Umbilical cord (tissue), 2 donors: ENCODE measurements around the gene NOS2. TPM values are rescaled to one million over a fixed set of nuclear protein-coding genes. Genes with fewer than 3 reads are reported as not detected.
A peak's percentile ranks its signal among the peaks of the same experiment; 100 is the strongest.

Experiments used
- DNase-seq: peaks from one replicate; pipeline ENCODE4 v3.0.0-alpha.2; 2015; ENCODE audit warnings: low spot score
- total RNA-seq: library from RNA; depleted of rRNA; stranded (reverse); fragments of >200 nt; gene quantifications from one replicate; pipeline ENCODE4 v1.2.3, GENCODE V29; 2014; ENCODE audit warnings: low replicate concordance; ENCODE audit not compliant: insufficient read depth

The NOS2 gene
- total RNA-seq, 1 donor from 2014 or later: not detected

DNA sequence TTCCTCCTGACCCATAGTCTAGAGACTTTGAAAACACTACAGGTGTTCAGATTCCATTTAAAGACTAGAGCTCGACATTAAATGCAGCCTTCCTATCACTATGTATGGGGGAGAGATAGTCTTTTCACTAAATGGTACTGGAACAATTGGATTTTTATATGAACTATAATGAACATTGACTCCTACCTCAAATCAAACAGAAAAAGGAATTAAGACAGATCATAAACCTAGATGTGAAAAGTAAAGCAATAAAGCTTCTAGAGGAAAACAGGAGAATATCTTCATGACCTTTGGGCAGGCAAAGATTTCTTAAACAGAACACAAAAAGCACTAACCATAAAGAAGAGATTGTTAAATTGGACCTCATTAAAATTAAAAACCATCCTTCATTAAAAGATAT lies 18.8 kb upstream of the NOS2 start:
- DNase-seq: no peak

DNA sequence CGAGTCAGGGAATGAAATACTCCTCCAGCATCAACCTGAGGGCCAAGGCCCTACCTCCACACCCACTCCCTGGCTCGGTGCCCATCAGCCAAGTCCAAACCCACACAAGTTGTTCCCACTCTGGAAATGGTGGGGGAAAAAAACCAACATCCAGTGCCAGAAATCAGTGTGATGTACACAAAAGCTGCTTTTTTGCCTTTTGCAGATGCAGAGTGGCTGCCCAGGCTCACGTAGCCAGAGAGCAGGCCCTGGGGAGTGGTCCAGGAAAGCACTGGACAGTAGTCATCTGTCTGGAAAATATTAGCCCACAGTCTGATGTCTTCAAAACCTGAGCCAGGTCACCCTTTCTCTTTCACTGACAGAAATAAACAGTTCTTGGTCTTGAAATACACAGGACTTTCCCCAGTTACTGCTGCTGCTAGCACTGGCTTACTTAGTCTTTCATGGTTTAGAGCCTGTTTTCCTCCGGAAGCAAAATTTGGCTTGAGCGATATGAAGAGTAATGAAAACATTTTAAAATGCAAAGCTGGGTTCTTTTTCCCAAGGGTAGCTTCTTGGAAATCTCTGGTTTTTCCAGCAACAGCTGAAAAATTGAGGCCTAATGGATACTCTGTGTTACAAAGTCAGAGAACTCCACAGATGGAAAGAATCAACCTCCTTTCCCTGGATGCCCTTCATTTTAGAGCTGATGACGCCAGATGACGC lies 18.2 kb upstream of the NOS2 start:
- no peak for DNase-seq

DNA sequence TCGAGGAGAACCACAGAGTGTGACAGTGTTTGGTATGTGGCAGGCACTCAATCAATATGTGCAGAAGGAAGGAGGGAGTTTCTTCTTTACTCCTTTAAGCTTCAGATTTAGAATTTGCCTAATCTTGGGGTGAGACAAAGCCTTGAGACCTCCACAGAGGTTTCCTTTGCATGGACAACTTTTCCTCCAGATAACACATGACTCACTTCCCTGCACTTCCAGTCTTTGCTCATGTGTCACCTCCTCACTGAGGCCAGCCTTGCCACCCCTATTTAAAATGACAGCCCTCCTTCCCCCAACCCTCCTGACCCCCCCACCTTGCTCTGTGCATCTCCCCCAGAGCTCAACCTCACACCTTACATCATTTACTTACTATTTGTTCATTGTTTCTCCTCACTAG lies 17.4 kb upstream of the NOS2 start:
- no peak for DNase-seq

DNA sequence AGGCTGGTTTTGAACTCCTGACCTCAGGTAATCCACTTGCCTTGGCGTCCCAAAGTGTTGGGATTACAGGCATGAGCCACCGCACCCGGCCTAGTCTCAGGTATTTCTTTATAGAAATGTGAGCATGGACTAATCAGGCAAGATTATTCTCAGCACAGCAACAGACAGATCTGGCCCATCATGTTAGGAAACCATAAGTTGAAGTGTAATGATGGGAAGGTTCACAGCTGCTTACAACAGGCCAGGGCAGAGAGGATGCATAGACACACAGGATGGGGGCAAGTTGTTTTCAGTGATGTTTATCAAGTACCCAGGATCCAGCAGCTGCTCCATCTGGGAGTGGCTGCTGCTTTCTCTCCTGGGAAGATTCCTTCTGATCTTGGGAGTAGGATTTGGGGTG lies 16.6 kb upstream of the NOS2 start:
- DNase-seq: no peak

GRCh38 chr17:27811961-27812360 lies 11.6 kb upstream of the NOS2 start:
- DNase-seq: no peak

GRCh38 chr17:27810902-27811557 lies 10.7 kb upstream of the NOS2 start:
- DNase-seq: no peak

- DNase-seq: no peak
Measured at GRCh38 chr17:27810211-27810901, 10.0 kb upstream of the NOS2 start.

DNA sequence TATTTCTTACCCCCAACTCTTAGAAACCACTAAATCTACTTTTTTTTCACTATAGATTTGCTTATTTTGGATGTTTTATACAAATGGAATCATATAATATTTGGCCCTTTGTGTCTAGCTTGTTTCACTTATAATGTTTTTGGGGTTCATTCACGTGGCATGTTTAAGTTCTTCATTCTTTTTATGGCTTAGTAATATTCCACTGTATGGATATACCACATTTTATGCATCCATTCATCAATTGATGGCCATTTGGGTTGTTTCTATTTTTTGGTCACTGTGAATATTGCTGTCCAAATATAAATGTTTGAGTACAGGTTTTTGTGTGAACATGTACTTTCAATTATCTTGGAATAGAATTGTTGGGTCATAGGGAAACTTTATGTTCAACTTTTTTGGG lies 9.2 kb upstream of the NOS2 start:
- no peak for DNase-seq

GRCh38 chr17:27808628-27809027 lies 8.3 kb upstream of the NOS2 start:
- DNase-seq: no peak

- DNase-seq: no peak
Measured at GRCh38 chr17:27807567-27808470, 7.5 kb upstream of the NOS2 start.

DNA sequence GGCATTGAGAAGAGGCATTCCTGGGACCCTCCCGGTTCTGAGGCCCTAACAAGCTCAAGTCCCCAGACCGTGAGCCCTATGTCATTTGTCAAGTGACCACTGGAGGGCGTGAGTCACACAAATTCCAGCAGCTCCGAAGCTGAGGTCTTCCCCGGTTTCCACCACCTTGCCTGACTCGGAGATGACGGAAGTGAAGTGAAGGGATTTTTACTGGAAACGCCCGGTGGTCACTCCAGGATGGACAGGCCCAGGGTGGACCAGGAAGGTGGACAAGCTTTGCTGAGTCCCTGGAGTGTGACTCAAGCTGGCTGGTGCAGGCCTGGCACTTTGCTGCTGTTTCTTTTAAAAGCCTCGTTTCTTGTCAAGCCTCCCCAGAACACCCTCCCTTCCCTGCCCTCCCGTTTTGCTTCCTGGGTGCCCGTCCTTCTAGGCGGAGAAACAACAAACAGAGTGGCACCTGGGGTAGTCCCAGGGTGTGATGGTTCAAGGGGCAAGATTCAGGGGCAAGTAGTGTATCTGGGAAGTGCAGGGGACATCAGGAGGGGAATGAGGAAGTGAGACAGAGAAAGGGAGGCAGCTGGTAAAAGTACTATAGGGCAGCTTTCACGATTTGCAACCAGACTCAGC lies 5.3 kb upstream of the NOS2 start:
- DNase-seq: peak; percentile 91

GRCh38 chr17:27804113-27804512 lies 3.8 kb upstream of the NOS2 start:
- DNase-seq: no peak

GRCh38 chr17:27802962-27803680 lies 2.8 kb upstream of the NOS2 start:
- no peak for DNase-seq

DNA sequence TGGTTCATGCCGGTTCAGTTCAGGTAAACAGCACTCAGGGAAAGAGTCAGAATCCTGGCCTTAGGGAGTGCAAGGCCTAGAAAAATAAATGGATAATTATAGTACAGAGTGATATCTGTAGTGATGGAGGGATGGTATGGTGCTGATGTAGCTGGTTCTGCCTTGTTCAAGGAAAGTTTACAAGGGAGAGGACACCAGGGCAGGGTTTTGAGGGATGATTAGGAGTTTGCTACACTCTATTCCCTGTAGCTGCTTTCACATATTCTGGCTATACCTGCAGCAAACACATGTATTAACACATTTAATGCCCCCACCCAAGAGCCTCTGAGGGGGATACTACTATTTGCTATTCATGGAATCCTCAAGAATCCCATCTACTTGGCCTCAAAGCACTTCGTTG lies 1.7 kb upstream of the NOS2 start:
- no peak for DNase-seq

- DNase-seq: no peak
Measured at GRCh38 chr17:27798376-27798775, 2.0 kb downstream of the NOS2 start.

GRCh38 chr17:27797390-27798091 lies 2.8 kb downstream of the NOS2 start:
- DNase-seq: no peak

- DNase-seq: no peak
Measured at GRCh38 chr17:27793906-27794569, 6.3 kb downstream of the NOS2 start.

GRCh38 chr17:27793168-27793905 lies 7.0 kb downstream of the NOS2 start:
- DNase-seq: peak; percentile 36

DNA sequence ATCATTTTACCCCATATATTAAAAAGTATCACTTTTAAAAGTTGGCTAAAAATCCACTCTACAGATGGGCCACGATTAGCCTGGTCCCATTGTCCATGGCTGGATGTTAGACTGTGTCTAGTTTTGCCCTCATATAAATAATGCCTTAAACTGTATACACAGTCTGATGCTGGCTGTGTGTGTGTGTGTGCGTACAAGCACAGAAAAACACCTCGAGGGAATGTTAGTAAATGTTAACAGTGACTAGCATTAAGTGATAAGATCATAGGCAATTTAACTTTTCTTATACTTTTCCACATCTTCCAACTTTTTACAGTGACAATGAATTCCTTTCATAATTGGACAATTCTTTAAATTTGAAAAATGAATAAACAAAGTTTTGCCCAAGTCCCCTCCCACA lies 8.2 kb downstream of the NOS2 start:
- no peak for DNase-seq
